Myocyte (in vitro differentiated cells): ENCODE data around the gene ST6GAL1. TPM values are rescaled to one million over a fixed set of nuclear protein-coding genes. Genes with fewer than 3 reads are reported as not detected.
"Not testable (repeated sequence)": the region's sequence is repeated elsewhere in the genome, so short reads cannot be mapped to it uniquely, and the experiment has no call there.

ENCODE experiments used
- DNase-seq: peaks from one replicate; pipeline ENCODE4 v3.0.0-alpha.2; 2012; ENCODE audit warnings: low read depth
- total RNA-seq: library from RNA; depleted of rRNA; stranded (reverse); fragments of >200 nt; gene quantifications from 2 replicates; pipeline ENCODE4 v1.2.3, GENCODE V29; 2014

Gene ST6GAL1
- total RNA-seq, 1 donor from 2014 or later = 11.1 TPM

DNA sequence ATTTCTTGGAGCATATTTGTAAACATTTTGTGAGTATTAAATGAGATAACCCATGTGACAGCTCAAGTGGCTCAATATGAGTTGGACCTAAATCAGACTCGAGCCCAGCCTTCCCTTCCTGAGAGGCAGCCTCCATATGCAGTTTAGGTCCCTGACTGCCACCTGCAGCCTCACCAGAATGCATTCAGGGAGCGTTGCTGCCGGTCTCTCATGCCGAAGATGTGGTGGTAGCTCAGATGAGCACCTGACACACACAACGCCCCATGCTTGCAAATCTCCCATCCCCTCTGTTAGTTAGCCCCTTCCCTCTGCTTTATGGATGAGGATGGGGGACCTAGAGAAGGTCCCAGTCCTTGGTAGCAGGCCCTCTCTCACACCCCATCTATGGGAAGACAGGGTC lies 9.2 kb downstream of the ST6GAL1 start:
- DNase-seq = no peak

DNA sequence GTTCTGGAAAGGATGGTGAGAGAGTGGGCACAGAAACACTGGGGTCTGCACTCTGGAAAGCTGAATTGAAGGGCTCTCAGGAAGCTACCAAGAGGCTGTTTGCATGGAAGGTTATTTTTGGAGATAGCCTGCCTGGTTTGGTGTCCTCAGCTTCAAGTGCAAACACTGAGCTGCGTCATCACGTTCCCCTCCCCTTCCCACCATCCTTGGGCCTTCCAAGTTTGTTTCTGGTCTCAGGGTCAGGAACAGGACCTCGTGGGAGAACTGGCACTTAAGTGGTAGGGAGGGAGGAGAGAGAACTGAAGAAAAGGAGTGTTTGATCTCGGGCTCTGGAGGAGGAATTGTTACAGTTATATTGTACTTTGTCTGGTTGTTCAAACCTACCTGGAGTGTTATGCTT lies 10.6 kb downstream of the ST6GAL1 start:
- no peak for DNase-seq

GRCh38 chr3:186942168-186942567 lies 11.8 kb downstream of the ST6GAL1 start:
- no peak for DNase-seq

- no peak for DNase-seq
These were observed 15.0 kb downstream of the ST6GAL1 start for GRCh38 chr3:186945255-186945823.

DNA sequence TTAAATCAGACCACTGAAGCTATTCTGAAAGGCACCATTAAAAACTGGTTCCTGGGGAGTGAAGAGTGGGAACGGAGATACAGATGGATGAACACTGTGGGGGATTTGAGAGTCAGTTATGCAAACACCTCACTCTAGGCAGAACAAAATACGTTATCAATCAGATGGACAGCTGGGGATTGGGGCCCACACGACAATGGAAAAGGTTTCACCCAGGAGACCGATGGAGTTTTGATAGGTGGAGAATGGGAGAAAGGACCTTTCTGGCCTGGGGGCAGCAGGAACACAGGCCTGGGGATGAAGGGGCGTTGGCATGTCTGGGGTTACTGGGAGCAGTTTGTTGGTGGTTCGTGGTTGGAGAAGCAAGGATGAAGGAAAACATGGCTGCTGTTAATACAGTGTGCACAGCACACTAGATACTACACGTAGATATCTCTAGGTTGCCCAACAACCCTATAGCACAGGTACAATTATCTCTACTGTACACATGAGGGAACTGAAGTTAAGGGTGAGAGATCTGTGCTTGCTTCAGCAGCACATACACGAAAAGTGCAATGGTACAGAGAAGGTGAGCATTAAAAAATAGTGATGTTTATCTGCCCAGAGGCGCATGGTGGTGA lies 16.5 kb downstream of the ST6GAL1 start:
- DNase-seq = no peak

- DNase-seq = no peak
These were observed 19.1 kb downstream of the ST6GAL1 start for GRCh38 chr3:186949281-186949982.

DNA sequence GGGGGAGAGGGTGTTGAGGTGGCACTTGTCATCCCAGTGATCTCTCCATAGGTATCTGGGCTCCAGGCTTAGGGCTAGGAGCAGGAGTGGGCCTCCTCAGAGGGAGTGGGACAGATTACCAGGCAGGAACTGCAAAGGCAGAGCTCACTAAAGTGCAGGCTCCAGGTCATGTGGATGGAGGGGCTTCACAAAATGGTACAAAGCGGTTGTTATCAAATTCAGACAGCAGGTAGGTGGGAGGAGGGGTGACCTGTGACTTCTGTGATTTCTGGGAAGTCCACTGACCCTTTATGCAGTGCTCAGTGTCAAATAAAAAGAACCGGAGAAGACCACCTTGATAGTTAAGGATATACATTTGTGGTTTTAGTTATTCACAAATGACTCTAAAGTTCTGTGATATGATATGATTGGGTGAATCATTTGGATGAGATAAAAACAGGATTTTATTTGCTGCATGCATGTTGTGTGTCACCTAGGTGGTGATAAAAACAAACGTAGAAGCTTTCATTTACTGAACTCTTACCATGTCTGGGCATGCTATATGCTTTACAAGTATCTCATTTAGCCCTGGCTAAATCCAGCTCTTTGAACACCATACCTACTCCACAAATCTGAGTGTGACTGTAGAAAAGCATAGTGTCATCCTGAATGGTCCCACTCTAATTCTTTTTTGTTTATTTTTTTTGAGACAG lies 20.2 kb downstream of the ST6GAL1 start:
- DNase-seq = no peak

DNA sequence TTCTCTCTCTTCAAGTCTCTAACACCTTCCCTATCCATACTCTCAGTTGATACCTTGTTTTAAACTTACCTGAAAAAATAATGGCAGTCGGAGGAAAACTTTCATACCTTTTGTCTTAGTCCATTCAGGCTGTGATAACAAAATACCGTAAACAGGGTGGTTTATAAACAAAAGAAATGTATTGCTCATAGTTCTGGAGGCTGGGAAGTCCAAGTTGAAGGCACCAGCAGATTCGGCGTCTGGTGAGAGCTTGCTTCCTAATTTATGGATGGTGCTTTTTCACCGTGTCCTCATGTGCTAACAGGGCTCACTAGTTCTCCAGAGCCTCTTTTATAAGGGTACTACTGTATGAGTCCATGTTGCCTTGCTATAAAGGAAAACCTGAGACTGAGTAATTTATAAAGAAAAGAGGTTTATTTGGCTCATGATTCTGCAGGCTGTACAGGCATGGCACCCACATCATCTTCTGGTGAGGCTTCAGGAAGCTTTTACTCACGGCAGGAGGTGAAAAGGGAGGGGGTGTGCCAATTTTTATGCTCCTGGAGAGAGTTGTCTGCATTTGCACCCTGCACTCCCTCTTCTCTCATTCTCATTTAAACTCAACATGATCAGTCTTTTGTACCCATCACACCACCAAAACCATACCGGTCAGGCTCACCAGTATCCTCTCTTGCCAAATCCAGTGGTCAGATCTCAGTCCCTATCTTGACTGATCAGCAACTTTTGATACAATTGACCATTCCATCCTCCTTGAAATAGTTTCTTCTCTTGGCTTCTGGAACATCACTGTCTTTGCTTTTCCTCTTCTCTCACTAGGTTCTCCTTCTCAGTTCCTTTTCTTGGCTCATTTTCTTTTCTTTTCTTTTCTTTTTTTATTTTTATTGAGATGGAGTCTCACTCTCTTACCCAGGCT lies 21.6 kb downstream of the ST6GAL1 start:
- DNase-seq = no peak

- no peak for DNase-seq
These were observed 22.7 kb downstream of the ST6GAL1 start for GRCh38 chr3:186953011-186953487.

- not testable (repeated sequence) for DNase-seq
These were observed 23.8 kb downstream of the ST6GAL1 start for GRCh38 chr3:186953992-186954699.

DNA sequence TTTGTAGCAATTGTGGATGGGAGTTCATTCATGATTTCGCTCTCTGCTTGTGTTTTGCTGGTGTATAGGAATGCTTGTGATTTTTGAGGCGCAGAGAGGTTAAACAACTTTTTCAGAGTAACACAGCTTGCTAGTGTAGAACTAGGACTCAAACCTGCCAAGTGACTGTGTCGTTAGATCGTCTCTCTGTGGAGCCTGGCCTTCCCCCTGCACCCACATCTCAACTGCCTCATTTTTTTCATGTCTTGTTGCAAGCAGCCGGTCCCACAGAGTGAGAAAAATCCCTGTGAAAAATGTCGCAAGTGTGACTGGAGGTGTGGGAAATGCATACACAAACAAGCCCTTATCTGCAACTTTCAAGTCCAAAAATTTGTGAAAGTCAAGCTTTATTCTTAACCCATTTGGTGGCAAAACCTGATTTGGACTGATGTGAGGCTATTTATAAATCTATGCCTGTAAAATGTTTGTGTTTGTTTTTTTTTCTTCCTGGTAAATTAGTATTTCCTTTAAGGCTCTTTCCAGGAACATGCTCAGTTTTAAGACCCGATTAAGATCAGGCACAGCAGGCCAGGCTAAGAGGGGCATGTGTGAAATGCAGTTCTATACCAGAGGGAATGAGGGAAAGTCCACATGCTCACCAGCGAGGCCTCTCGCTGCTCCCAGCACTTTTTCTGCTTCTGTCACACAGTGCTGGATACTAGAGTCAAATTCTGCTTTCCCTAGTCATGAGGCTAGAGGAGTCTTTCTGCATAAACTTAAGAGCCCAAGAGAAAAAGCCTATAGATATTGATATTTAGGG lies 25.8 kb downstream of the ST6GAL1 start:
- no peak for DNase-seq

- DNase-seq = no peak
These were observed 28.8 kb downstream of the ST6GAL1 start for GRCh38 chr3:186959029-186959624.

DNA sequence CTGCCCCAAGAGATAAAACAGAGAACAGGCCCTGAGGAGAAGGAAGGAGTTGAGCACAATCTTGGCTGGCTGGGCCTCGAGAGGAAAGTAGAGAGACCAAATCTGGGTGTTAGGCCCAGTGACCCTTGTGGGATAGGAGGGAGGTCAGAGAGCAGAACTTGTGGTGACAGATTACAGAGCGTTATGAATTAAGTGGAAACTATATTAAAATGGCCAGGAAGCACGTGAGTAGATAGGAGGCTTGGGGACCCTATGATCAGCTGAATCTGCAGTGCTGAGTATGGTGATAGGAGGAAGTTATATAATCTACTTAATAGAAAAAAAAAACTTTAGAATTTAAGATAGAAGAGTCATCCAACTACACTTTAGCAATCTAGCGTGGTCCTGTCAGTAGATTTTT lies 30.0 kb downstream of the ST6GAL1 start:
- DNase-seq = no peak

DNA sequence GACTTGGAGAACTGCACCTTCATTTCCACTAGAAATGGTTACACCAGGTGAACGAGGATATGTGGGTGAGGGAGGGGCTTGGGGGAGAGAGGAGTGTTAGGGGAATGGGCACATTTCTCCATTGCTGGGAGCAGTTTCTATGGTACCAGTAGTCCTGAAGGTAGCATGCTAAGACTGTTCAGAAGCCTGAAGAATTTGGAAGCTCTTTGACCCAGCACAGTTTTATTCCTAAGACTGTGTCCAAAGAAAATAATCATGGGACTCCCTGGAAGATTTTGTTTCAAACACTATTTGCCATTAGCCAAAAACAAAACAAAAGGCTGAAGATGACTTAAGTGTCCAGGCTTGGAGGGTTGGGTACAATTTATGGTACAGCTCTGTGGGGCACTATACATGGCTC lies 32.1 kb downstream of the ST6GAL1 start:
- DNase-seq = no peak

GRCh38 chr3:186963636-186964035 lies 33.3 kb downstream of the ST6GAL1 start:
- DNase-seq = no peak

- no peak for DNase-seq
These were observed 33.7 kb downstream of the ST6GAL1 start for GRCh38 chr3:186964071-186964470.

DNA sequence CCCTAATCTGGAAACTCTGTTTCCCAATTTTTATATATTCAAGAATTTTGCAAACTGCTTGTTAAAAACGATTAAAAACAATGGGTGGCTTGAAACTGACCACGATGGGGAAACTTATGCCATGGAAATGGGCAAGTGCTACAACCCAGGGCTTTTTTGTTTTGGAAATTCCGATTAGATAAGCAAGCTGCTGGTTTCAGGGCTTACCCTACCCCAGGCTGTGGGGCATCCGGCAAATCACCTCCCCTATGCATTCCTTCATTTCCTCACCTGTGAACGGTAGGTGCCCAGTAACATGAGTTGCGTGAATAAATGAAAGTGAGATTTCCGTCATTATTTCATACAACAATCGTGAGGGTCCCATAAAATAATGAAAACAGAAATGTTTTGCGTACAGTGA lies 34.3 kb downstream of the ST6GAL1 start:
- no peak for DNase-seq

GRCh38 chr3:186965141-186965879 lies 35.0 kb downstream of the ST6GAL1 start:
- no peak for DNase-seq
